Stimulated activated CD4-positive, alpha-beta T cell treated with anti-CD3 and anti-CD28 coated beads, Interleukin-4, amount 100 ng/mL, for 4 hours (primary cell): ENCODE measurements around the gene SLFN14.
A peak's percentile ranks its signal among the peaks of the same experiment; 100 is the strongest.
"Not testable (repeated sequence)": the region's sequence is repeated elsewhere in the genome, so short reads cannot be mapped to it uniquely, and the experiment has no call there.

ENCODE experiments used
- DNase-seq, 2 experiments: peaks; one replicate each; pipeline ENCODE4 v3.0.0-alpha.2; 2020

The SLFN14 gene

GRCh38 chr17:35560703-35561102 is at the start of gene SLFN14:
Gene SLFN14 (minus strand): TSS chr17:35560819. CDS start chr17:35558062, 2,757 bp downstream.
- DNase-seq = no peak

DNA sequence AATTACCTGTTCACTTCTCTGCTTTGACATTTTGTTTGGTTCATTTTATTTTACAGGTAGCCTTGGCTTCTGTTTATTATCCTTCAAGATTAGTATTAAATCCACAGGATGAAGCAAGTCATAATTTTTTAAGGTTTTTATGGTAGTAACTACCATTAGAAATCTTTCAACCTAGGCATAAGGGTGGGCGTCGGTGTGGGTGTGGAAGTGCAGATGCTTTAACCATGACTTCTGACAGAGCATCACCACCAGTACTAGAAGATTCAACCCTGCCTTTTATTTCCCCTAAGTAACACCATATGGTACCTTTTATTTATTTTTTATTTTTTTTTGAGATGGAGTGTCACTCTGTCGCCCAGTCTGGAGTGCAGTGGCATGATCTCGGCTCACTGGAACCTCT is 49.2 kb upstream of the SLFN14 start:
- no peak for DNase-seq

DNA sequence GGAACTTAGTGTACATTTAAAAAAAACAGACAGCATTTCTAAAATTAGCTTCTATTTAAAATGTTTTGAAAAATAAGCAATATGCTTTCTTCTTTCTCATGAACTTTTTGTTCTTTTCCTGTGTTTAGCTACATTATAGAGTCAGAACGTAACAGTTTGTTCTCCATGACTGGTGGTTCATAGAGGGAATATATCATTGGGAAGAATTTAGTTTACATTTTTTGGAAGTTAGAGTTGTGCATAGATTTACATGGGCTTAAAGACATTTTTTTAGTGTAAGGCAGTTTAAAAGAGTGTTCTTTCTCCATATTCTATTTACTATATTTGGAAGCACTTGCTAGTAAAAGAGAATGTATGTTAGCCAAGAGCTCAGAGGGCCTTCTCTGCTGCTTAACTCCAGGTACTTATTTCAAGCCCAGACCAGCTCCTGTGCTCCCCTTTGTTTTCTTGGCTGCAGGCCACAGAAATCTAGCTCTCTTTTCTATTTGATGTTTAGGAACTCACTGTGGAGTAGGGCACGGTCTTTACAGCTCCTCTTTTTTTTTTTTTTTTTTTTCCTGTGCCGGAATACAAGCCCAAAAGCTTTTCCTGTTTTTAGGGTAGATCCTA is 46.7 kb upstream of the SLFN14 start:
- DNase-seq = no peak

DNA sequence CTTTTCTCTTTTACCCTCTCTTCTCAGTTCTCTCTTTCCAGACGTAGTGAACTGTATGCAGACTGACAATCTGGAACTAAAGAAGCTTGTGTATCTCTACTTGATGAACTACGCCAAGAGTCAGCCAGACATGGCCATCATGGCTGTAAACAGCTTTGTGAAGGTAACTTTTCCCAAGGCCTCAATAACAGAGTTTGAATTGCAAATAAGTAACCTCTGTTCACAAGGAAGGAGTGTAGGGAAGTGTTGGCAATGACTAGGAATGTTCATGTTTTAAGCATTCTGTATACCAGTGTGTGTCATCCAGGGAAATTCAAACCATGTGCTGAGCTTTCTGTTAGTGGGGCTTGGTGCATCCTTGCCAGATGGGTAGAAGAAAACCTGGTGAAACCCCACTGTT is 45.1 kb upstream of the SLFN14 start:
- no peak for DNase-seq

GRCh38 chr17:35603674-35604073 is 43.1 kb upstream of the SLFN14 start:
- DNase-seq = no peak

DNA sequence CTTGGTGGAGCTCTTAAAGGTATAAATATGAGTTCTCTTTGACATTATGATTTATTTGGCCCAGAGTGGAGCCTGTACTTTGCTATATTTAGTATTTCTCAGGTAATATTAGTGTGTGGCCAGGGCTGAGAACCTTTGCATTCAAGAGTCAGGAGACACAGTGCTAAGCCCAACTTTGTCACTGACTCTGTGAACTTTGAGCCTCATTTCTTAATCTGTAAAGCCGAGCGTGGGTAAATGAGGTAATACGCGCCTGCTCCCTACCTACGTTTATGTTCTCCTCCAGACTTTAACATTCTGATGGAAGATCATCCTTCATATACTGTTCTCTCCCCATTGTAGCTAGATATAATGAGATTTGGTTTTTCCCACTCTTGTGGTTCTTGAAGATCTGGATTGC is 37.0 kb upstream of the SLFN14 start:
- no peak for DNase-seq

GRCh38 chr17:35596530-35597233 is 36.1 kb upstream of the SLFN14 start:
- no peak for DNase-seq

- no peak for DNase-seq
Measured at GRCh38 chr17:35596072-35596471, 35.5 kb upstream of the SLFN14 start.

GRCh38 chr17:35588196-35588920 is 27.7 kb upstream of the SLFN14 start:
- DNase-seq = peak in 1 of 2 experiments; percentile 8

GRCh38 chr17:35587074-35587961 is 26.7 kb upstream of the SLFN14 start, which contains the start of gene AP2B1:
Gene AP2B1 (plus strand): TSS chr17:35587322. CDS start chr17:35594031, 6,709 bp downstream.
- DNase-seq = peak; percentile 94 to 95

DNA sequence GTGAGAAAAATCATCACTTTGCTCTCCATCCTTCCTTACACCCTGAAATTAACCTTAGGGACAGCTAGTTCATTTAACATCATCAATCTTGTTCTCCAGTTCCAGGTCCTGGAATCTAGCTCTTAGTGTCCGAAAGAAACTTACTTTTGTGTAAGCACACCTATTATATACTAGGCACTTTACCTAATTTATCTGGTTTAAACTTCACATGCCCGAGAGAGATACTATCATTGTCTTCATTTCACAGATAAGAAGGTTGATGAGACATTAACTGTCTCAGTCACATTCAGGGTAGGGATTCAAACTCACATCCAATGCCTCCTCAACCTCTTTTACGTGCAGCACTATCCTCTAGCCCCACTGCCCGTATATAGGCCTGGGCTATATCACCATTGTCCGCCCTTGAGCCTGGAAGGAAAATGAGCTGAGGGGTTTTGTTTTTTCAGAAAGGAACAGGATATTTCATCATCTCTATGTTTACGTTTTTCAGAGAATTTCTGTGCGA is 26.0 kb upstream of the SLFN14 start:
- DNase-seq = no peak

DNA sequence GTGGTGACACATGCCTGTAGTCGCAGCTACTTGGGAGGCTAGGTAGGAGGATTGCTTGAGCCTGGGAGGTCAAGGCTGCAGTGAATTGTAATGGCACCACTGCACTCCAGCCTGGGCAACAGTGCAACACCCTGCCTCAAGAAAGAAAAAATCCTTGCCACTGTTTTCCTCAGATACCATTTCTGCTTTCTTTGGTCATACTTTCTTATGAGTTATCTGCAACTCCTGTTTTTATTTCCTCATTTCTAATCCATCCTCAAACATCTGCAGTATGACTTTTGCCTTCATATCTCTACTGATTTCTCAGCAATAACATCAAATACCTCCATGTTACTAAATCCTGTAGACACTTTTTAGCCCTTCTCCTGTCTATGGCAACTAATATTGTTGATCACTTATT is 23.4 kb upstream of the SLFN14 start:
- no peak for DNase-seq

GRCh38 chr17:35578929-35579432 is 18.4 kb upstream of the SLFN14 start:
- DNase-seq = no peak

GRCh38 chr17:35578197-35578928 is 17.7 kb upstream of the SLFN14 start, which contains the start of gene PEX12:
Gene PEX12 (minus strand): TSS chr17:35578571. CDS start chr17:35578021, 550 bp downstream.
- peak; percentile 75 to 86 for DNase-seq

DNA sequence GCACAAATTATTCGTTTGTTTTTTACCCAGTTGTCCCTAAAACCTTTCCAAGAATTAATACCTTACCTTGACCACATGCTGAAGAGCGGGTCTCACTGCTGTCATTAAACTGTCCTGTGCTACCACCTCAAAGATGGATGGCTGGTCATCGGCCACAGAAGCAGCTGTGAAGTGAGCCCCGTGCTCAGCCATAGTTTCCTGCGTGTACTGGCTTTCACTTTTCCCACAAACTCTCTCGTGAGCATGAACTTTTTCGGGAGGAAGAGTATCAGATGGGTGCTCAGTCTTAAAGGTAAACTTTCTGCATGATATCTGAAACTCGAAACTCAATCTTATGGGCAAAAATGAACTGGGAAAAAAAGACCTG is 17.2 kb upstream of the SLFN14 start:
- DNase-seq = no peak

GRCh38 chr17:35575759-35576158 is 15.1 kb upstream of the SLFN14 start:
- DNase-seq = no peak

GRCh38 chr17:35569405-35569804 is 8.8 kb upstream of the SLFN14 start:
- DNase-seq = no peak

DNA sequence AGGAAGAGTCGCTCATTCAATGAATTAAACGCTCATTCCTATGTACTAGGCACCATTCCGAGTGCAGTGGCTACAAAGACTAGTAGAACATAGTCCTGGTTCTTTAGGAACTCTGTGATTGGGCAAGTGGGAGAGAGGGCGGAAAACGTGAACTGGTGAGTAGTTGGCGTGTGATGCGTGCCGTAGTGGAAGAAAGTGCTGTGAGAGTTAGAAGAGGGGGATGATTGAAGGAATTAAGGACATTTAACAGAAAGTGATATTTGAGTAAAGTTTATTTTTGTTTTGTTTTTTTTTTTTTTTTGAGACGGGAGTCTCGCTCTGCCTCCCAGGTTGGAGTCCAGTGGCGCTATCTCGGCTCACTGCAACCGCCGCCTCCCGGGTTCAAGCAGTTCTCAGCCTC is 7.9 kb upstream of the SLFN14 start:
- peak; percentile 31 to 58 for DNase-seq

- DNase-seq = no peak
Measured at GRCh38 chr17:35566968-35567367, 6.3 kb upstream of the SLFN14 start.

DNA sequence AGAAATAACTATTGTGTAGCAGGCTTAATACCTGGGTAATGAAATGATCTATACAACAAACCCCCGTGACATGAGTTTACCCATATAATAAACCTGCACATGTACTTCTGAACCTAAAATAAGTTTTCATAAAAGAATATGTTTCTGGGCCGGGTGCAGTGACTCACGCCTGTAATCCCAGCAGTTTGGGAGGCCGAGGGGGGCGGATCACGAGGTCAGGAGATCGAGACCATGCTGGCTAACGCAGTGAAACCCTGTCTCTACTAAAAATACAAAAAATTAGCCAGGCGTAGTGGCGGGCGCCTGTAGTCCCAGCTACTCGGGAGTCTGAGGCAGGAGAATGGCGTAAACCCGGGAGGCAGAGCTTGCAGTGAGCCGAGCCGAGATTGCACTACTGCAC is 2.6 kb upstream of the SLFN14 start:
- DNase-seq = not testable (repeated sequence)

- DNase-seq = no peak
Measured at GRCh38 chr17:35559495-35560210, 966 bp downstream of the SLFN14 start.
